ENCODE results near the gene ZNF512B.

Gene ZNF512B

GRCh38 chr20:63941282-63942081 is 28.2 kb downstream of the ZNF512B start:
- Histone ChIP-seq H3K4me1 (ENCODE audit: control insufficient read depth in 1 of 2, insufficient read depth in 1 of 2, low read depth in 1 of 2, low read length in 1 of 2) (peaks cover 40 to 53% of the 10 kb centered on the region in 2 experiments), H3K27me3 (no peaks in the 10 kb centered on the region), H3K27ac (peak overlapping the region; percentile 83), H3K36me3 (peaks cover 87% of the 10 kb centered on the region), H3K4me3 (ENCODE audit: low read depth in 1 of 2, low read length in 1 of 2) (peak overlapping the region in 1 of 2 experiments; percentile 5), H3K9me3 (no peaks in the 10 kb centered on the region)
- no peak for TF ChIP-seq CTCF (IDR thresholded peaks at IDR 0.05)

GRCh38 chr20:63940472-63941266 is 29.1 kb downstream of the ZNF512B start:
- H3K27me3 ChIP-seq: no peaks in the 10 kb centered on the region
- no peak for TF ChIP-seq CTCF (IDR thresholded peaks at IDR 0.05)
- no peak overlapping the region for H3K4me3 ChIP-seq (ENCODE audit: low read depth in 1 of 2, low read length in 1 of 2)
- H3K27ac ChIP-seq: peak overlapping the region; percentile 83
- H3K4me1 ChIP-seq (ENCODE audit: control insufficient read depth in 1 of 2, insufficient read depth in 1 of 2, low read depth in 1 of 2, low read length in 1 of 2): peaks cover 40 to 53% of the 10 kb centered on the region in 2 experiments
- H3K36me3 ChIP-seq: peaks cover 87% of the 10 kb centered on the region
- no peaks in the 10 kb centered on the region for H3K9me3 ChIP-seq

GRCh38 chr20:63940071-63940471 is 29.7 kb downstream of the ZNF512B start:
- H3K4me3 ChIP-seq (ENCODE audit: low read depth in 1 of 2, low read length in 1 of 2): no peak overlapping the region
- peaks cover 40 to 53% of the 10 kb centered on the region in 2 experiments for H3K4me1 ChIP-seq (ENCODE audit: control insufficient read depth in 1 of 2, insufficient read depth in 1 of 2, low read depth in 1 of 2, low read length in 1 of 2)
- no peaks in the 10 kb centered on the region for H3K9me3 ChIP-seq
- no peak for TF ChIP-seq CTCF (IDR thresholded peaks at IDR 0.05)
- peaks cover 87% of the 10 kb centered on the region for H3K36me3 ChIP-seq
- H3K27me3 ChIP-seq: no peaks in the 10 kb centered on the region
- peak overlapping the region; percentile 83 for H3K27ac ChIP-seq

GRCh38 chr20:63939061-63939935 is 30.4 kb downstream of the ZNF512B start:
- peaks cover 87% of the 10 kb centered on the region for H3K36me3 ChIP-seq
- no peaks in the 10 kb centered on the region for H3K9me3 ChIP-seq
- no peak overlapping the region for H3K4me3 ChIP-seq (ENCODE audit: low read depth in 1 of 2, low read length in 1 of 2)
- no peak for TF ChIP-seq CTCF (IDR thresholded peaks at IDR 0.05)
- H3K27ac ChIP-seq: peak overlapping the region; percentile 83
- H3K27me3 ChIP-seq: no peaks in the 10 kb centered on the region
- H3K4me1 ChIP-seq (ENCODE audit: control insufficient read depth in 1 of 2, insufficient read depth in 1 of 2, low read depth in 1 of 2, low read length in 1 of 2): peaks cover 40 to 53% of the 10 kb centered on the region in 2 experiments

GRCh38 chr20:63937596-63937995 is 32.1 kb downstream of the ZNF512B start:
- Histone ChIP-seq H3K4me3 (ENCODE audit: low read depth in 1 of 2, low read length in 1 of 2) (no peak overlapping the region), H3K27ac (peak overlapping the region; percentile 20), H3K4me1 (ENCODE audit: control insufficient read depth in 1 of 2, insufficient read depth in 1 of 2, low read depth in 1 of 2, low read length in 1 of 2) (peaks cover 27 to 41% of the 10 kb centered on the region in 2 experiments), H3K27me3 (no peaks in the 10 kb centered on the region), H3K9me3 (no peaks in the 10 kb centered on the region), H3K36me3 (peaks cover 87% of the 10 kb centered on the region)
- TF ChIP-seq CTCF (IDR thresholded peaks at IDR 0.05): no peak
